GM21619 (cell line): ENCODE measurements around the gene INPP5D.

Experiments
- ATAC-seq: cut with Tn5 transposase; IDR thresholded peaks from one replicate; pipeline ENCODE4 v1.9.1; 2021; ENCODE audit not compliant: unreplicated experiment

Gene INPP5D

DNA sequence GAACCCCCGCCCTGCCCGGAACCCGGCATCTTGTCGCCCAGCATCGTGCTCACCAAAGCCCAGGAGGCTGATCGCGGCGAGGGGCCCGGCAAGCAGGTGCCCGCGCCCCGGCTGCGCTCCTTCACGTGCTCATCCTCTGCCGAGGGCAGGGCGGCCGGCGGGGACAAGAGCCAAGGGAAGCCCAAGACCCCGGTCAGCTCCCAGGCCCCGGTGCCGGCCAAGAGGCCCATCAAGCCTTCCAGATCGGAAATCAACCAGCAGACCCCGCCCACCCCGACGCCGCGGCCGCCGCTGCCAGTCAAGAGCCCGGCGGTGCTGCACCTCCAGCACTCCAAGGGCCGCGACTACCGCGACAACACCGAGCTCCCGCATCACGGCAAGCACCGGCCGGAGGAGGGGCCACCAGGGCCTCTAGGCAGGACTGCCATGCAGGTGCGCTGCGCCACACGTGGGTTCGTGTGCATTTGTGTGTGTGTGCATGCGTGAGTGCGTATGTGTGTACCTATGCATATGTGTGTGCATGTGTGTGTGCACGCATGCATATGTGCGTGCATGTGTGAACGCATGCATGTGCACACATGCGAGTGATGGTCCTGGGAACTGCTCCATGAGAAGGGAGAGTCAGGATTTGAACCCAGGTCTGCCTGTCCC lies 144.3 kb downstream of the INPP5D start:
- no peak for ATAC-seq

DNA sequence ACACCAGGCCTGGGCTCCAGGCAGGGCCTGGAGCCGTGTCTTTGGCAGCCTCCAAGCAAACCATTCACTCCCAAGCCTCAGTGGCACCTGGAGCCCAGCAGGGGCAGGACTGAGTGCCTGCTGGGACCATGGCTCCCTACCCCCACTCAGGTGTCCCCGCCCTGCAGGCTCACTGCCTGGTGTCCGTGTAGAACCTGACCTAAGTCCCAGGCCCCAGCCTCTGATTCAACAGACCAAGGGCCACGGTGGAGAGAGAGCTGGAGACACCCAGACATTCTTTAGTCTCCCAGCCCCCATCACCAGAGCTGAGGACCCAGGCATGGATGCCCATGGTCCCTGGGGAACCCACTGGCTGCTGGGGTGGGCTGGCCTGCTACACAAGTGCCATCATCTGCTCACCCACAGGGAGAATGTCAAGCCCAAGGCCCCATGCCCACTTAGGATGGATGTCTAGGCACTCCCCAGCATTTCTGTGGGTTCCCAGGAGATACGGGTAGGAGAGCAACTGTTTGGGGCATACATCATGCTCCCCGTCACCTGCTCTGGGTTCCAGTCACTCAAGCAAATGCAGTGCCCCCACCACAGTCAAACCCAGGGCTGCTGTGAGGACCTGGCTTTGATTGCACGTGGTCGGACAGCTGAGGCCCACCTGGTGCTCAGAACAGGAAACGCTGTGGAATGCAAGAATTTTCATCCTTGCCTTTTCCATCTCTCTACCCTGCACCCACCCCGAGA lies 148.4 kb downstream of the INPP5D start:
- no peak for ATAC-seq

- ATAC-seq: no peak
These were observed 149.0 kb downstream of the INPP5D start for GRCh38 chr2:233209117-233209532.

GRCh38 chr2:233209533-233210171 lies 149.5 kb downstream of the INPP5D start:
- ATAC-seq: no peak

- ATAC-seq: no peak
These were observed 150.1 kb downstream of the INPP5D start for GRCh38 chr2:233210281-233210680.

GRCh38 chr2:233210843-233211547 lies 150.9 kb downstream of the INPP5D start:
- ATAC-seq: no peak

DNA sequence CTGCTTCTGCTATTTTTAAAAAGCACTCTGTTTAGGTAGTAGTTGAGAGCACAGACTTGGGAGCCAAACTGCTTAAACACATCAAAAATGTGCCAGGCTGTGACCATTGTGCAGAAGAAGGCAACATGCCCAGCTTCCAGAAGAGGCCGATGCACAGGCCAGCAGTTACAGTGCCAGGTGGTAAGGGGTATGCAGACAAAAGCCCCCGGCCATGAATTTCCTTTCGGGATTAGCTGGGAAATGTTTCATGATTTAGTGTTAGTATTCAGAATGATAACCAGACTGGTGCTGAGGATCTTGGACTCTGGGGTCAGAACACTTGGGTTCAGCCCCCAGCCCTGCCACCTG lies 151.4 kb downstream of the INPP5D start:
- no peak for ATAC-seq

- ATAC-seq: no peak
These were observed 152.9 kb downstream of the INPP5D start for GRCh38 chr2:233213011-233213410.

- no peak for ATAC-seq
These were observed 153.8 kb downstream of the INPP5D start for GRCh38 chr2:233213975-233214374.

DNA sequence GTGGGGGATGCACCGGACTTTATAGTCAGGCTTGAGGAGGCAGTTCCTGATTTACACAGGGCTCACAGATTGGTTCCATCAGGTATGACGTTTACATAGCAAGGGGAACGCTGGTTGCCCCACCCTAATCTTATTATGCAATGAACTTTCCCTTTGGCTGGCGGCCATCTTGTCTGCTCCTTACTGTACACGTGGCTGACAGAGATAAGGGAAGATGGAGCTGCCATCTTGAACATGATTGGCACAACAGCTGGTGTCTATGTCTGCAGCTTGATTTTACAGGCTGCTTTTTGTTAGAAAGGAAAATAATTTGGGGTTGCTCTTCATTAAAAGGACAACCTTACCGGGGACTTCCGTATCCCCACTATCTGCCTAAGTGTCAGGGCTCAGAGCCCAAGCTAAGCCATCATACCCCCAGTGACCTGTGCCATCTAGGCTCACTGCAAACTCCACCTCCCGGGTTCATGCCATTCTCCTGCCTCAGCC lies 157.8 kb downstream of the INPP5D start:
- no peak for ATAC-seq

- ATAC-seq: no peak
These were observed 158.7 kb downstream of the INPP5D start for GRCh38 chr2:233218836-233219235.

- no peak for ATAC-seq
These were observed 159.7 kb downstream of the INPP5D start for GRCh38 chr2:233219848-233220247.

- no peak for ATAC-seq
These were observed 161.4 kb downstream of the INPP5D start for GRCh38 chr2:233221378-233222063.

GRCh38 chr2:233223059-233223894 lies 163.1 kb downstream of the INPP5D start:
- peak; percentile 86 for ATAC-seq

GRCh38 chr2:233225230-233226068 lies 165.3 kb downstream of the INPP5D start:
- ATAC-seq: no peak

DNA sequence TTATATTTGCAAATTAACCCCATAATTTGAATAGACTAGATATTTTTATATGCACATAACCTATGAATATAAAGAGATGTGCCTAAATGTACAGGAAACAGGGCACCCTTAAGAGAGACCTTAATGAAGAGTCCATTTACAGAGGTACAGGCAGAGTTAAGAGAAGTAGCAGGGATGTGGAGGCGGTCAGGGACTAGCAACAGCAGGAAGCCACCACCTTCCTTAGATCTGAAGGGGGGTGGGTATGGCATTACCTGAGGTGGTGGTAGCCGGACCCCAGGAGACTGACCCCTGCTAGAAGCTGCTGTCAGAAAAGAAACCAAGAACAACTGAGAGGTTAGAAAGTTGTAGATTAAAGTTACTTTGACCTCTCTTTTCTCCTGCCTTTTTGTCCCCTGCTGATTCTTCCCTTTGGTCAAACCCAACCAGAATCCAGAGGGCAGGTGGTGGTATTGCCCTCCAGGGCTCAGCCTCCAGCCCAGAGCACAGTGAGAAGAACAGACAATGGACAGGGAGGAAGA lies 166.4 kb downstream of the INPP5D start:
- no peak for ATAC-seq

- no peak for ATAC-seq
These were observed 167.3 kb downstream of the INPP5D start for GRCh38 chr2:233227346-233227978.

DNA sequence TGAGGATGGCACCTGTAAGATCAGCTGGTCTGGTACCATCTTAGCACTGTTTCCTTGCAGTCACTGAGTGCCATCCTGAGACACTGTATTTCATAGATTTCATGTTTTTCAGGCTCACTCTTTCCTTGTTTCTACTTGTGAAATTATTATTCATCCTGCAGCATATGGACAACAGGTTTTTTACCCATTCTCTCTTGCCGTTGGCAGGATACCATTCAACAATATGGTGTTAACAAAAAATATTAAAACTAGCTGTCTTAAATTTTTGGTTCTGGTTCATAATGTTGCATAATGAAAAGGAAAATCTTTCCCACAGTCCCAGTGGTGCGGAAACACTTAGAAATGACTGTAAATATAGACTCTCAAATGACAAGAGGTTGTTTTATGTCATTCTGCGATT lies 168.2 kb downstream of the INPP5D start:
- no peak for ATAC-seq
